HepG2 (cell line): ENCODE measurements around the gene CDT1. TPM values are rescaled to one million over a fixed set of nuclear protein-coding genes. Genes with fewer than 3 reads are reported as not detected.
A peak's percentile ranks its signal among the peaks of the same experiment; 100 is the strongest.

Experiments used
- BRD4 ChIP-seq: sonication (generic); formaldehyde crosslinking; IDR thresholded peaks from 2 replicates; pipeline ENCODE4 v1.4.0; 2020; ENCODE audit warnings: missing genetic modification reagents
- KDM2A ChIP-seq: sonication (generic); formaldehyde crosslinking; IDR thresholded peaks from 2 replicates; pipeline ENCODE4 v1.4.0; 2020; ENCODE audit warnings: low read depth, missing genetic modification reagents, borderline replicate concordance
- NKX3-1 ChIP-seq: sonication (generic); formaldehyde crosslinking; IDR thresholded peaks from 2 replicates; pipeline ENCODE4 v1.5.0; 2020; ENCODE audit warnings: missing genetic modification reagents
- REL ChIP-seq: sonication (generic); formaldehyde crosslinking; conservative IDR thresholded peaks from 2 replicates; pipeline ENCODE4 v1.8.0; 2022; ENCODE audit warnings: mild to moderate bottlenecking, missing genetic modification reagents, moderate library complexity
- RXRA ChIP-seq: sonication (generic); formaldehyde crosslinking; IDR thresholded peaks from 2 replicates; pipeline ENCODE4 v1.5.1; 2020; ENCODE audit warnings: missing genetic modification reagents
- SALL2 ChIP-seq: sonication (generic); formaldehyde crosslinking; IDR thresholded peaks from 2 replicates; pipeline ENCODE4 v1.8.1; 2023; ENCODE audit warnings: mild to moderate bottlenecking, missing genetic modification reagents, inconsistent platforms
- SMARCE1 ChIP-seq: fragments of 450-650 bp; IDR thresholded peaks from 2 replicates; pipeline ENCODE4 v1.6.1; 2017; ENCODE audit warnings: borderline replicate concordance
- SOX6 ChIP-seq, 2 experiments: fragments of 450-650 bp in 1 of 2; sonication (generic) in 1 of 2; formaldehyde crosslinking in 1 of 2; IDR thresholded peaks; 2 replicates each; pipeline versions ENCODE4 v1.4.0 to v1.6.1; 2017 to 2020; ENCODE audit warnings: antibody characterized with exemption in 1 of 2, mild to moderate bottlenecking in 1 of 2, missing genetic modification reagents in 1 of 2
- SYNCRIP ChIP-seq: fragments of 200-400 bp; formaldehyde crosslinking; IDR thresholded peaks from 2 replicates; pipeline ENCODE4 v1.6.1; 2018; ENCODE audit warnings: mild to moderate bottlenecking, low read depth, low read length; ENCODE audit not compliant: insufficient read depth
- ZNF101 ChIP-seq: sonication (generic); formaldehyde crosslinking; IDR thresholded peaks from 2 replicates; pipeline ENCODE4 v1.4.0; 2020; ENCODE audit warnings: mild to moderate bottlenecking, low read depth, missing genetic modification reagents, borderline replicate concordance
- ZNF451 ChIP-seq: sonication (generic); formaldehyde crosslinking; IDR thresholded peaks from 2 replicates; pipeline ENCODE4 v1.5.0; 2020; ENCODE audit warnings: mild to moderate bottlenecking, missing genetic modification reagents
- ZNF510 ChIP-seq: sonication (generic); formaldehyde crosslinking; IDR thresholded peaks from 2 replicates; pipeline ENCODE4 v1.4.0; 2020; ENCODE audit warnings: low read depth, mild to moderate bottlenecking, missing genetic modification reagents
- ZNF562 ChIP-seq: sonication (generic); formaldehyde crosslinking; IDR thresholded peaks from 2 replicates; pipeline ENCODE4 v1.8.0; 2022; ENCODE audit warnings: missing genetic modification reagents, borderline replicate concordance
- ZNF749 ChIP-seq: sonication (generic); formaldehyde crosslinking; IDR thresholded peaks from 2 replicates; pipeline ENCODE4 v1.8.0; 2022; ENCODE audit warnings: mild to moderate bottlenecking, missing genetic modification reagents, moderate library complexity, borderline replicate concordance
- ZNF780A ChIP-seq: sonication (generic); formaldehyde crosslinking; IDR thresholded peaks from 2 replicates; pipeline ENCODE4 v1.8.0; 2022; ENCODE audit warnings: mild to moderate bottlenecking, missing genetic modification reagents, moderate library complexity
- ZZZ3 ChIP-seq: sonication (generic); formaldehyde crosslinking; IDR thresholded peaks from 2 replicates; pipeline ENCODE4 v1.4.0; 2020; ENCODE audit warnings: missing genetic modification reagents, mild to moderate bottlenecking, borderline replicate concordance
- polyA plus RNA-seq, 8 experiments: library from polyadenylated mRNA; depleted of rRNA in 3 of 8; stranded (reverse) in 7 of 8; unstranded in 1 of 8; fragments of >200 nt; fragmentation: Illumina TruSeq in 4 of 8; extraction: Trizol in 4 of 8; gene quantifications; 2 replicates each; pipeline versions ENCODE4 v1.2.1 to v1.2.3, GENCODE V29; 2011 to 2016; ENCODE audit warnings: low read depth in 4 of 8, missing spikeins in 1 of 8, mixed read lengths in 1 of 8; ENCODE audit not compliant: insufficient read depth in 1 of 8
- total RNA-seq, 5 experiments: library from RNA; depleted of rRNA; stranded (reverse); fragments of >200 nt; fragmentation: Illumina TruSeq; extraction: Trizol; gene quantifications; 2 replicates each; pipeline ENCODE4 v1.2.3, GENCODE V29; 2016; ENCODE audit warnings: low read depth in 1 of 5
- TF ChIP-seq, protein P1 (sequence below): sonication (generic); formaldehyde crosslinking; IDR thresholded peaks from 2 replicates; pipeline ENCODE4 v1.4.0; 2020; ENCODE audit warnings: missing genetic modification reagents
- TF ChIP-seq, protein P2 (sequence below): sonication (generic); formaldehyde crosslinking; IDR thresholded peaks from 2 replicates; pipeline ENCODE4 v1.8.0; 2022; ENCODE audit warnings: mild to moderate bottlenecking, missing genetic modification reagents, moderate library complexity
- TF ChIP-seq, protein P3 (sequence below): sonication (generic); formaldehyde crosslinking; IDR thresholded peaks from 2 replicates; pipeline ENCODE4 v1.4.0; 2020; ENCODE audit warnings: mild to moderate bottlenecking, missing genetic modification reagents
- TF ChIP-seq, protein P4 (sequence below): sonication (generic); formaldehyde crosslinking; IDR thresholded peaks from 2 replicates; pipeline ENCODE4 v1.5.1; 2020; ENCODE audit warnings: mild to moderate bottlenecking, moderate library complexity, missing genetic modification reagents
- TF ChIP-seq, protein P5 (sequence below): sonication (generic); formaldehyde crosslinking; IDR thresholded peaks from 2 replicates; pipeline ENCODE4 v1.8.0; 2022; ENCODE audit warnings: missing genetic modification reagents, mild to moderate bottlenecking, inconsistent platforms, borderline replicate concordance
- TF ChIP-seq, protein P6 (sequence below): IDR thresholded peaks from 2 replicates; pipeline ENCODE4 v1.6.1; 2016; ENCODE audit warnings: missing genetic modification reagents, missing compliant biosample characterization

The CDT1 gene
- total and polyA plus RNA-seq, 2 of the 13 experiments (the other 11 are each of a cell fraction or from before 2014, with no cell fraction given) = 23.1 to 23.8 TPM

DNA sequence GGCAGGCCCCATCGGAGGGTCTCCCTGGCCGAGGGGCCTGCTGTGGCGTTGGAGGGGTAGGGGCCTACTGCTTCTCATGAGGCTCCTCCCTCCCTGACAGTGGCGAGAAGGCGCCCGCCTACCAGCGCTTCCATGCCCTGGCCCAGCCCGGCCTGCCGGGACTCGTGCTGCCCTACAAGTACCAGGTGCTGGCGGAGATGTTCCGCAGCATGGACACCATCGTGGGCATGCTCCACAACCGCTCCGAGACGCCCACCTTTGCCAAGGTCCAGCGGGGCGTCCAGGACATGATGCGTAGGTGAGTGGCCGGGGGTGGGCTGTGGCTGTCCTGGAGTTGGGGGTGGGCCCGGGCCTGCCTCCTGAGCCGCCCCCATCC, 1.7 kb downstream of the CDT1 start (continued):
- TF ChIP-seq, protein P1, sequence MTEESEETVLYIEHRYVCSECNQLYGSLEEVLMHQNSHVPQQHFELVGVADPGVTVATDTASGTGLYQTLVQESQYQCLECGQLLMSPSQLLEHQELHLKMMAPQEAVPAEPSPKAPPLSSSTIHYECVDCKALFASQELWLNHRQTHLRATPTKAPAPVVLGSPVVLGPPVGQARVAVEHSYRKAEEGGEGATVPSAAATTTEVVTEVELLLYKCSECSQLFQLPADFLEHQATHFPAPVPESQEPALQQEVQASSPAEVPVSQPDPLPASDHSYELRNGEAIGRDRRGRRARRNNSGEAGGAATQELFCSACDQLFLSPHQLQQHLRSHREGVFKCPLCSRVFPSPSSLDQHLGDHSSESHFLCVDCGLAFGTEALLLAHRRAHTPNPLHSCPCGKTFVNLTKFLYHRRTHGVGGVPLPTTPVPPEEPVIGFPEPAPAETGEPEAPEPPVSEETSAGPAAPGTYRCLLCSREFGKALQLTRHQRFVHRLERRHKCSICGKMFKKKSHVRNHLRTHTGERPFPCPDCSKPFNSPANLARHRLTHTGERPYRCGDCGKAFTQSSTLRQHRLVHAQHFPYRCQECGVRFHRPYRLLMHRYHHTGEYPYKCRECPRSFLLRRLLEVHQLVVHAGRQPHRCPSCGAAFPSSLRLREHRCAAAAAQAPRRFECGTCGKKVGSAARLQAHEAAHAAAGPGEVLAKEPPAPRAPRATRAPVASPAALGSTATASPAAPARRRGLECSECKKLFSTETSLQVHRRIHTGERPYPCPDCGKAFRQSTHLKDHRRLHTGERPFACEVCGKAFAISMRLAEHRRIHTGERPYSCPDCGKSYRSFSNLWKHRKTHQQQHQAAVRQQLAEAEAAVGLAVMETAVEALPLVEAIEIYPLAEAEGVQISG = 0 out of 2 replicates have a peak, but pooled peaks have one; percentile 19
- TF ChIP-seq ZNF780A (CRISPR knock-in tag) = 0 out of 2 replicates have a peak, but pooled peaks have one; percentile 15
- TF ChIP-seq, protein P2, sequence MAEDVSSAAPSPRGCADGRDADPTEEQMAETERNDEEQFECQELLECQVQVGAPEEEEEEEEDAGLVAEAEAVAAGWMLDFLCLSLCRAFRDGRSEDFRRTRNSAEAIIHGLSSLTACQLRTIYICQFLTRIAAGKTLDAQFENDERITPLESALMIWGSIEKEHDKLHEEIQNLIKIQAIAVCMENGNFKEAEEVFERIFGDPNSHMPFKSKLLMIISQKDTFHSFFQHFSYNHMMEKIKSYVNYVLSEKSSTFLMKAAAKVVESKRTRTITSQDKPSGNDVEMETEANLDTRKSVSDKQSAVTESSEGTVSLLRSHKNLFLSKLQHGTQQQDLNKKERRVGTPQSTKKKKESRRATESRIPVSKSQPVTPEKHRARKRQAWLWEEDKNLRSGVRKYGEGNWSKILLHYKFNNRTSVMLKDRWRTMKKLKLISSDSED = no peak
- no peak for TF ChIP-seq ZNF749 (CRISPR knock-in tag)
- TF ChIP-seq, protein P3, sequence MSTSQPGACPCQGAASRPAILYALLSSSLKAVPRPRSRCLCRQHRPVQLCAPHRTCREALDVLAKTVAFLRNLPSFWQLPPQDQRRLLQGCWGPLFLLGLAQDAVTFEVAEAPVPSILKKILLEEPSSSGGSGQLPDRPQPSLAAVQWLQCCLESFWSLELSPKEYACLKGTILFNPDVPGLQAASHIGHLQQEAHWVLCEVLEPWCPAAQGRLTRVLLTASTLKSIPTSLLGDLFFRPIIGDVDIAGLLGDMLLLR = no peak
- no peak for TF ChIP-seq ZNF451 (CRISPR knock-in tag)
- no peak for TF ChIP-seq ZNF510 (CRISPR knock-in tag)
- no peak for TF ChIP-seq SALL2
- no peak for TF ChIP-seq ZNF562
- TF ChIP-seq, protein P4, sequence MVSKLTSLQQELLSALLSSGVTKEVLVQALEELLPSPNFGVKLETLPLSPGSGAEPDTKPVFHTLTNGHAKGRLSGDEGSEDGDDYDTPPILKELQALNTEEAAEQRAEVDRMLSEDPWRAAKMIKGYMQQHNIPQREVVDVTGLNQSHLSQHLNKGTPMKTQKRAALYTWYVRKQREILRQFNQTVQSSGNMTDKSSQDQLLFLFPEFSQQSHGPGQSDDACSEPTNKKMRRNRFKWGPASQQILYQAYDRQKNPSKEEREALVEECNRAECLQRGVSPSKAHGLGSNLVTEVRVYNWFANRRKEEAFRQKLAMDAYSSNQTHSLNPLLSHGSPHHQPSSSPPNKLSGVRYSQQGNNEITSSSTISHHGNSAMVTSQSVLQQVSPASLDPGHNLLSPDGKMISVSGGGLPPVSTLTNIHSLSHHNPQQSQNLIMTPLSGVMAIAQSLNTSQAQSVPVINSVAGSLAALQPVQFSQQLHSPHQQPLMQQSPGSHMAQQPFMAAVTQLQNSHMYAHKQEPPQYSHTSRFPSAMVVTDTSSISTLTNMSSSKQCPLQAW (CRISPR knock-in tag) = no peak
- TF ChIP-seq BRD4 (CRISPR knock-in tag) = 0 out of 2 replicates have a peak, but pooled peaks have one; percentile 9
- TF ChIP-seq NKX3-1 (CRISPR knock-in tag) = no peak
- no peak for TF ChIP-seq KDM2A (CRISPR knock-in tag)
- no peak for TF ChIP-seq ZZZ3
- TF ChIP-seq RXRA = no peak
- no peak for TF ChIP-seq SOX6 (IDR thresholded peaks at IDR 0.05)
- no peak for TF ChIP-seq SOX6 (CRISPR knock-in tag; IDR thresholded peaks at IDR 0.05)
- TF ChIP-seq, protein P5, sequence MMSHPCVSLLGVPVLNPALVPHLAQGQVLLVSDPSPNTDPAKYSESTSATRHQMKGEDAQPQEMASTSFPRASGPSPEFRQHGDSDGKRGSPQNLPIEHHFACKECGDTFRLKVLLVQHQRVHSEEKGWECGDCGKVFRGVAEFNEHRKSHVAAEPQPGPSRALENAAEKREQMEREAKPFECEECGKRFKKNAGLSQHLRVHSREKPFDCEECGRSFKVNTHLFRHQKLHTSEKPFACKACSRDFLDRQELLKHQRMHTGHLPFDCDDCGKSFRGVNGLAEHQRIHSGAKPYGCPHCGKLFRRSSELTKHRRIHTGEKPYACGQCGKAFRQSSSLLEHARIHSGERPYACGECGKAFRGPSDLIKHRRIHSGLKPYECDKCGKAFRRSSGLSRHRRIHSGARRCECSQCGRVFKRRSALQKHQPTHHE (CRISPR knock-in tag) = no peak
- TF ChIP-seq SMARCE1 = no peak
- TF ChIP-seq REL (CRISPR knock-in tag) = no peak; the same call in 1 of the 2 replicates
- TF ChIP-seq, protein P6, sequence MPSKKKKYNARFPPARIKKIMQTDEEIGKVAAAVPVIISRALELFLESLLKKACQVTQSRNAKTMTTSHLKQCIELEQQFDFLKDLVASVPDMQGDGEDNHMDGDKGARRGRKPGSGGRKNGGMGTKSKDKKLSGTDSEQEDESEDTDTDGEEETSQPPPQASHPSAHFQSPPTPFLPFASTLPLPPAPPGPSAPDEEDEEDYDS (CRISPR knock-in tag) = no peak
- TF ChIP-seq ZNF101 (CRISPR knock-in tag) = no peak
- no peak for TF ChIP-seq SYNCRIP
